ENCODE measurements around the gene PRIM1. TPM values are rescaled to one million over a fixed set of nuclear protein-coding genes. Genes with fewer than 3 reads are reported as not detected.

The PRIM1 gene
- total RNA-seq, result 10 to 100 TPM; 41.1 to 44.6 TPM

GRCh38 chr12:56751712-56752598 lies at the start of gene PRIM1:
Gene PRIM1 (minus strand): TSS chr12:56752323. CDS start chr12:56752298, 25 bp downstream.

DNA sequence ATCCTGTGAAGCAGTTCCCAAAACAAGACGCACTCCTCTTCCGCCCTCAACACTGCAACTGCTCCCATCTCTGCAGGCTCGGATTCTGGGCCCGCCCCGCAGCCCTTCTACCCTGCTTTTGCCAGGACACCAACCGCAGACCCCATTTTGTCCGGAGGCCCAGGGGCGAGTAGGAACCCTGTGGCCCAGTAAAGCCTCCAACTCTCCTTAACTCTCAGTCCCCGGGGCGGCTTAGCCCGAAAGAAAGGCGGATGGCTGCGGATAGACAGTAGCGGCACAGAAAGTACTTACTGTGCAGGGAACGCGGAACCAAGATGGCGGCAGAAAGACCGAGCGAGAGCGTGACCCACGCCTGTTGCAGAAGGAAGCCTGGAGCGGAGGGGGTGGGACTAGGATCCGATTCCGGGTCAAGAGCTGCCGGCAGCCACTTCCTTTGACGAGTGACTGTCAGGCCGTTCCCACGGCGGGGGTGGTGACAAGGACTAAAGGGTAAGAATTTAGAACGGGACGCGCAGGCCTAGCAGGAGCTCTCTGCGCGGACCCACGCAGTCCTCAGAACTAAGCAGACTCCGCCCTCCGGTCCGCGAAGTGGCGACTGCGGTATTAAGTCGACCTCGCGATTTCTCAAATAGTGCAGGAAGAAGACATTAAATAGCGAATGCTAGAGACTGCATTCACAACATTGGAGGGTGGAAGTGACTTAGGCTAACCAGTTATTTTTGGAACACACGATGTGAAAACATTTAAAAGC lies 27.0 kb downstream of the PRIM1 start, which contains the start of gene NACA:
NACA (minus strand) TSS at position 328 of the 751 bp plus-strand sequence. CDS start 778 bp downstream, outside the sequence.

GRCh38 chr12:56688129-56688845 lies 63.8 kb downstream of the PRIM1 start, which contains the start of gene PTGES3:
Gene PTGES3 (minus strand): TSS chr12:56688284. CDS start chr12:56687999, 285 bp downstream.

Other genes starting within 250 kb of the PRIM1 start
- 1 to 10 TPM; 1.7 to 2.3 TPM for gene RBMS2, start 230.5 kb downstream of the PRIM1 start, total RNA-seq
- gene BAZ2A, start 122.0 kb downstream of the PRIM1 start, total RNA-seq, result 100 to 1,000 TPM; 115 to 118 TPM
- 100 to 1,000 TPM; 442 to 469 TPM for gene ATP5F1B, start 106.3 kb downstream of the PRIM1 start, total RNA-seq
- gene PTGES3, start 64.0 kb downstream of the PRIM1 start, total RNA-seq, result 100 to 1,000 TPM; 179 to 182 TPM
- 1,000 to 10,000 TPM; 1,172 to 1,198 TPM for gene NACA, start 27.0 kb downstream of the PRIM1 start, total RNA-seq
- gene HSD17B6, start 11.0 kb upstream of the PRIM1 start, total RNA-seq, result 1 to 10 TPM in 1 of 2 experiments, under 1 TPM in 1; 0.70 to 1.0 TPM
- not detected for gene SDR9C7, start 182.1 kb upstream of the PRIM1 start, total RNA-seq
- under 1 TPM; 0.22 to 0.28 TPM for gene RDH16, start 205.3 kb upstream of the PRIM1 start, total RNA-seq